Pancreas (tissue), 10 donors: ENCODE measurements around the gene RNF39. TPM values are rescaled to one million over a fixed set of nuclear protein-coding genes. Genes with fewer than 3 reads are reported as not detected.

Experiments
- ATAC-seq, 4 donors: fragments of 200-7000 bp; cut with Tn5 transposase; one replicate each; pipeline versions ENCODE4 v1.8.0 to v1.9.1; 2020; ENCODE audit warnings: mild to moderate bottlenecking in 4 of 4, moderate library complexity in 4 of 4
- DNase-seq, 6 donors: peaks; one replicate each; pipeline ENCODE4 v3.0.0-alpha.2; 2020
- FAIRE-seq: peaks from 2 replicates; lab custom pipeline; 2012; peaks lifted over from hg19 to GRCh38; lab: Jason Lieb, UNC
- H3K27ac ChIP-seq, 4 donors: fragments of 200-600 bp; sonication (generic); 1 replicate in 3 of 4; 2 replicates in 1 of 4; pipeline versions ENCODE4 v1.5.0 to v1.8.0; 2020
- H3K27me3 ChIP-seq, 4 donors: fragments of 200-600 bp; one replicate each; pipeline ENCODE4 v1.8.0; 2021
- H3K36me3 ChIP-seq, 3 donors: fragments of 200-600 bp; sonication (generic) in 1 of 3; one replicate each; pipeline versions ENCODE4 v1.5.0 to v1.8.0; 2020 to 2021
- H3K4me1 ChIP-seq, 3 donors: fragments of 200-600 bp; one replicate each; pipeline ENCODE4 v1.8.0; 2021
- H3K4me3 ChIP-seq, 4 donors: fragments of 200-600 bp; sonication (generic) in 2 of 4; one replicate each; pipeline versions ENCODE4 v1.5.0 to v1.8.0; 2020 to 2021
- H3K9me3 ChIP-seq, 4 donors: fragments of 200-600 bp; one replicate each; pipeline ENCODE4 v1.8.0; 2021
- WGBS, 2 donors: extraction: QIAGEN DNeasy Blood & Tissue Kit; methylation state at CpG; one replicate each; pipeline ENCODE4 v1.1.7; 2013; 5-methylcytosine and 5-hydroxymethylcytosine counted together
- intact Hi-C, 3 donors: fragments of 100-400 bp; cut with DNase I; formaldehyde crosslinking; loops; one replicate each; pipeline versions ENCODE4 v1.11.1 to v1.14.2; 2022
- polyA plus RNA-seq, 2 donors: library from polyadenylated mRNA; stranded (reverse); fragments of 200-250 nt; gene quantifications; one replicate each; pipeline ENCODE4 v1.2.3, GENCODE V29; 2013
- total RNA-seq, 6 donors: library from RNA; stranded (reverse); fragmentation: NEBNext Ultra II Directional in 4 of 6; extraction: Animal tissue kit (Norgen Biotek cat#: 25700) in 4 of 6; gene quantifications; one replicate each; pipeline versions ENCODE4 v1.2.1 to v1.2.4, GENCODE V29; 2021 to 2023
- TF ChIP-seq, protein P1 (sequence below), 4 donors: fragments of 200-600 bp; sonication (generic) in 3 of 4; IDR thresholded peaks; one replicate each; pipeline versions ENCODE4 v1.5.0 to v1.8.0; 2021; ENCODE audit warnings: antibody characterized with exemption in 4 of 4
- donor health status: healthy with polysubstance abuse.
- donor health status: DM: no; HTN: no; CAD: no; lungs with moderate emphysema.
- donor health status: DM: no; HTN: no; CAD: no.
- donor health status: control.
- donor health status: control.
- donor health status: Bipolar disorder and iron deficiency.
- donor health status: DM: yes; HTN: yes; CAD: no.
- donor health status: DM: no; HTN: no; CAD: no.
- donor health status: DM: no; HTN: no; CAD: no.
- donor health status: DM: yes; HTN: yes; CAD: no.

Gene RNF39
- total and polyA plus RNA-seq, 8 donors = 0.18 to 1.3 (median 0.55) TPM

DNA sequence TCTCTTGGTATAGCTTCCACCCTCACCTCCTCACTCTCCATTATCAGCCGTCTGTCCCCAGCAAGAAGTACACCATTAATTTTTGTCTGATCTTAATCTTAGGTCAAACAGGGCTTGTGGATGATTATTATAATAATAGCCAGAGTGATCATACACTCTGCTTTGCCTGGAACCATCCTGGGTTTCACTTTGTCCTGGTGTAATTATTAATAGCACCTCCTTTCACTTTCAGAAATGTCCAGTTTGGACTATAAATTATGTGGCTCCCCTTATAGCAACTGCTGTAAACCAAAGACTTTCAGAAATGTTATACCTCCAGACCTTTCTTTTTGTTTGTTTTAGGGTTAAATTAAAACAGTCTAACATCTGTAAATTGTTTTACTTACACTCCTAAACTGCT lies 38.3 kb upstream of the RNF39 start:
- Histone ChIP-seq H3K27me3 (peaks cover 0 to 16% (median 9%) of the 10 kb centered on the region in 4 donors), H3K4me3 (no peak overlapping the region), H3K9me3 (no peaks in the 10 kb centered on the region), H3K27ac (no peak overlapping the region), H3K36me3 (no peaks in the 10 kb centered on the region), H3K4me1 (no peaks in the 10 kb centered on the region)
- intact Hi-C loops = no loop called here
- ATAC-seq (peak in 1 of 4 donors; percentile 21), FAIRE-seq (no peak), DNase-seq (no peak)
- TF ChIP-seq, protein P1, sequence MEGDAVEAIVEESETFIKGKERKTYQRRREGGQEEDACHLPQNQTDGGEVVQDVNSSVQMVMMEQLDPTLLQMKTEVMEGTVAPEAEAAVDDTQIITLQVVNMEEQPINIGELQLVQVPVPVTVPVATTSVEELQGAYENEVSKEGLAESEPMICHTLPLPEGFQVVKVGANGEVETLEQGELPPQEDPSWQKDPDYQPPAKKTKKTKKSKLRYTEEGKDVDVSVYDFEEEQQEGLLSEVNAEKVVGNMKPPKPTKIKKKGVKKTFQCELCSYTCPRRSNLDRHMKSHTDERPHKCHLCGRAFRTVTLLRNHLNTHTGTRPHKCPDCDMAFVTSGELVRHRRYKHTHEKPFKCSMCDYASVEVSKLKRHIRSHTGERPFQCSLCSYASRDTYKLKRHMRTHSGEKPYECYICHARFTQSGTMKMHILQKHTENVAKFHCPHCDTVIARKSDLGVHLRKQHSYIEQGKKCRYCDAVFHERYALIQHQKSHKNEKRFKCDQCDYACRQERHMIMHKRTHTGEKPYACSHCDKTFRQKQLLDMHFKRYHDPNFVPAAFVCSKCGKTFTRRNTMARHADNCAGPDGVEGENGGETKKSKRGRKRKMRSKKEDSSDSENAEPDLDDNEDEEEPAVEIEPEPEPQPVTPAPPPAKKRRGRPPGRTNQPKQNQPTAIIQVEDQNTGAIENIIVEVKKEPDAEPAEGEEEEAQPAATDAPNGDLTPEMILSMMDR (IDR thresholded peaks at IDR 0.05) = no peak
- 24 to 29% methylated on average over 1 of the region's 1 CpG for WGBS, 2 donors

- no peak for DNase-seq
- TF ChIP-seq, protein P1 (IDR thresholded peaks at IDR 0.05) = no peak
- no peaks in the 10 kb centered on the region for H3K4me1 ChIP-seq
- intact Hi-C loops = no loop called here
- WGBS, 2 donors = 42 to 46% methylated on average over 3 of the region's 3 CpGs
- H3K4me3 ChIP-seq = no peak within 1 kb of the TSS
- FAIRE-seq = no peak
- H3K36me3 ChIP-seq = no peaks in the 10 kb centered on the region
- peaks cover 0 to 16% (median 8%) of the 10 kb centered on the region in 4 donors for H3K27me3 ChIP-seq
- ATAC-seq = peak in 2 of 4 donors; percentile 36 to 44
- H3K27ac ChIP-seq = no peak within 1 kb of the TSS
- H3K9me3 ChIP-seq = no peaks in the 10 kb centered on the region
Observed at GRCh38 chr6:30113003-30113759, 37.6 kb upstream of the RNF39 start, which contains the start of gene TRIM31. Gene TRIM31, minus strand, starts transcription at chr6:30113090. Its CDS starts 285 bp downstream, at chr6:30112805.

GRCh38 chr6:30112402-30112994 lies 36.9 kb upstream of the RNF39 start:
- Histone ChIP-seq H3K4me3 (no peak overlapping the region), H3K4me1 (no peaks in the 10 kb centered on the region), H3K36me3 (no peaks in the 10 kb centered on the region), H3K9me3 (no peaks in the 10 kb centered on the region), H3K27me3 (peaks cover 0 to 16% (median 7%) of the 10 kb centered on the region in 4 donors), H3K27ac (no peak overlapping the region)
- DNase-seq (no peak), FAIRE-seq (no peak), ATAC-seq (no peak)
- TF ChIP-seq, protein P1 (IDR thresholded peaks at IDR 0.05) = no peak
- intact Hi-C loops = no loop called here
- 60 to 67% methylated on average over 10 of the region's 10 CpGs for WGBS, 2 donors

GRCh38 chr6:30111266-30111856 lies 35.8 kb upstream of the RNF39 start:
- no peak overlapping the region for H3K4me3 ChIP-seq
- no peak overlapping the region for H3K27ac ChIP-seq
- FAIRE-seq = no peak
- intact Hi-C loops = no loop called here
- H3K9me3 ChIP-seq = no peaks in the 10 kb centered on the region
- peak in 1 of 6 donors; percentile 55 for DNase-seq
- no peak for ATAC-seq
- no peaks in the 10 kb centered on the region for H3K4me1 ChIP-seq
- peaks cover 0 to 13% (median 6%) of the 10 kb centered on the region in 4 donors for H3K27me3 ChIP-seq
- WGBS, 2 donors = 26 to 41% methylated on average over 27 of the region's 27 CpGs
- TF ChIP-seq, protein P1 (IDR thresholded peaks at IDR 0.05) = no peak
- H3K36me3 ChIP-seq = no peaks in the 10 kb centered on the region
